ENCODE data around the gene ADAMTSL1.

DNA sequence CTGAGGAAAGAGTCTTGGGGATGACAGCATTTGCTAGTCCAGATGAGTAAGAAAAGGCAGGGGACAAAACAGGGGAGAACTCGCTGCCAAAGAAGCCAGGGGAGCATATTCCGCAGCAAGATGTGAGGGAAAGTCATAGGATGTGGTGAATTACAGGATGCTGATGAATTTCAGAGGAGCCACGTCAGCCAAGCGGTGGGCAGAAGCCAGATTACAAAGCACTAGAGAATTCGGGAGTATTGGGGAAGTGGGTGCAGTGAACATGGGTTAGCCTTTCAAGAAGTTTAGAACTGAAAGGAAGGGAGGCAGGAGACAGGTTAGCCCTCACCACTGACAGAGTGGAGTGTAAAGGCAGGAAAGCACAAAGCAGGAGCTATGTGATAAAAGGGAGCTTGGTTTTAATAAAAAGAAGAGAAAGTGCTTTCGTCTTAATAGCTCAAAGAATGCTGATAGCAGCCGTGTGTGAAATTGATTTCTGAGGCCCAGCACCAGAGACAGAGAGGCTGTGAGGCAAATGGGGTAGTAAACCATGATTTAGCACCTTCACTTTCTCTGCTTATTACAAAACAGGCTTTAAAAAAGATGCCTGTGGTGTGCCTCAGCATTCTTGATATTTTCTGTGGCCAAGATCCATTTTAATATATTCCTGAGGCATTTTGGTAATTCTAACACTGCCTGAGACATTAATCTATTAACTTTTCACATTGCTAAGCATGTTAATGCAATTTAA is 16.9 kb downstream of the ADAMTSL1 start:
- TF ChIP-seq POLR2AphosphoS5 (IDR thresholded peaks at IDR 0.05): no peak
- TF ChIP-seq, protein P1, sequence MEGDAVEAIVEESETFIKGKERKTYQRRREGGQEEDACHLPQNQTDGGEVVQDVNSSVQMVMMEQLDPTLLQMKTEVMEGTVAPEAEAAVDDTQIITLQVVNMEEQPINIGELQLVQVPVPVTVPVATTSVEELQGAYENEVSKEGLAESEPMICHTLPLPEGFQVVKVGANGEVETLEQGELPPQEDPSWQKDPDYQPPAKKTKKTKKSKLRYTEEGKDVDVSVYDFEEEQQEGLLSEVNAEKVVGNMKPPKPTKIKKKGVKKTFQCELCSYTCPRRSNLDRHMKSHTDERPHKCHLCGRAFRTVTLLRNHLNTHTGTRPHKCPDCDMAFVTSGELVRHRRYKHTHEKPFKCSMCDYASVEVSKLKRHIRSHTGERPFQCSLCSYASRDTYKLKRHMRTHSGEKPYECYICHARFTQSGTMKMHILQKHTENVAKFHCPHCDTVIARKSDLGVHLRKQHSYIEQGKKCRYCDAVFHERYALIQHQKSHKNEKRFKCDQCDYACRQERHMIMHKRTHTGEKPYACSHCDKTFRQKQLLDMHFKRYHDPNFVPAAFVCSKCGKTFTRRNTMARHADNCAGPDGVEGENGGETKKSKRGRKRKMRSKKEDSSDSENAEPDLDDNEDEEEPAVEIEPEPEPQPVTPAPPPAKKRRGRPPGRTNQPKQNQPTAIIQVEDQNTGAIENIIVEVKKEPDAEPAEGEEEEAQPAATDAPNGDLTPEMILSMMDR (IDR thresholded peaks at IDR 0.05): no peak
- TF ChIP-seq POLR2A (IDR thresholded peaks at IDR 0.05): no peak
